ENCODE measurements around the gene DHRS7C.
"Not testable (repeated sequence)": the region's sequence is repeated elsewhere in the genome, so short reads cannot be mapped to it uniquely, and the experiment has no call there.

DHRS7C gene

GRCh38 chr17:9810100-9810949 lies 18.9 kb upstream of the DHRS7C start:
- no peak for DNase-seq

- no peak for DNase-seq
Measured at GRCh38 chr17:9809409-9809808, 18.0 kb upstream of the DHRS7C start.

- no peak for DNase-seq
Measured at GRCh38 chr17:9806699-9807098, 15.3 kb upstream of the DHRS7C start.

GRCh38 chr17:9805769-9806168 lies 14.4 kb upstream of the DHRS7C start:
- DNase-seq, result no peak

GRCh38 chr17:9802697-9803096 lies 11.3 kb upstream of the DHRS7C start:
- DNase-seq, result no peak

GRCh38 chr17:9802294-9802693 lies 10.9 kb upstream of the DHRS7C start:
- no peak for DNase-seq

GRCh38 chr17:9801505-9801904 lies 10.1 kb upstream of the DHRS7C start:
- DNase-seq, result no peak

- DNase-seq, result no peak
Measured at GRCh38 chr17:9798724-9799123, 7.3 kb upstream of the DHRS7C start.

GRCh38 chr17:9798008-9798407 lies 6.6 kb upstream of the DHRS7C start:
- DNase-seq, result no peak

GRCh38 chr17:9792181-9792840 lies 919 bp upstream of the DHRS7C start:
- no peak for DNase-seq

- DNase-seq, result no peak
Measured at GRCh38 chr17:9790316-9790715, 1.1 kb downstream of the DHRS7C start.

- no peak for DNase-seq
Measured at GRCh38 chr17:9788601-9789000, 2.8 kb downstream of the DHRS7C start.

GRCh38 chr17:9784544-9784943 lies 6.8 kb downstream of the DHRS7C start:
- DNase-seq, result no peak

GRCh38 chr17:9783465-9783864 lies 7.9 kb downstream of the DHRS7C start:
- not testable (repeated sequence) for DNase-seq

- DNase-seq, result no peak
Measured at GRCh38 chr17:9783050-9783449, 8.3 kb downstream of the DHRS7C start.

GRCh38 chr17:9780552-9780951 lies 10.8 kb downstream of the DHRS7C start:
- DNase-seq, result no peak

GRCh38 chr17:9776911-9777310 lies 14.5 kb downstream of the DHRS7C start:
- no peak for DNase-seq

- DNase-seq, result no peak
Measured at GRCh38 chr17:9772658-9773057, 18.7 kb downstream of the DHRS7C start.

- no peak for DNase-seq
Measured at GRCh38 chr17:9771465-9771864, 19.9 kb downstream of the DHRS7C start.

GRCh38 chr17:9769036-9769695 lies 22.2 kb downstream of the DHRS7C start:
- no peak for DNase-seq

GRCh38 chr17:9768381-9768934 lies 22.9 kb downstream of the DHRS7C start:
- no peak for DNase-seq

- DNase-seq, result no peak
Measured at GRCh38 chr17:9767432-9767991, 23.9 kb downstream of the DHRS7C start.

- no peak for DNase-seq
Measured at GRCh38 chr17:9766970-9767369, 24.4 kb downstream of the DHRS7C start.

Measured in activated CD4-positive, CD25-positive, alpha-beta regulatory T cell (primary cell).